ENCODE results near the gene ZNF451.

Gene ZNF451

GRCh38 chr6:57217270-57217669, 127.3 kb downstream of the ZNF451 start:
- Mint-ChIP-seq H3K4me1 (ENCODE audit: low read depth) (peaks cover 38% of the 10 kb centered on the region), H3K27me3 (ENCODE audit: low read depth) (peaks cover 12% of the 10 kb centered on the region), H3K9me3 (peaks cover 7% of the 10 kb centered on the region), H3K27ac (no peak overlapping the region), H3K4me3 (no peak overlapping the region), H3K36me3 (ENCODE audit: low read depth) (peaks cover 13% of the 10 kb centered on the region)

Measured in T-helper 1 cell treated with Interleukin-12 subunit alpha and Interleukin-12 subunit beta and Interleukin-4 antibody, amounts not matched to agents 30 μg/mL and 1 μg/mL, for 36 hours (primary cell).